ENCODE measurements around the gene ZEB1. TPM values are rescaled to one million over a fixed set of nuclear protein-coding genes. Genes with fewer than 3 reads are reported as not detected.

Gene ZEB1
- total and polyA plus RNA-seq, 2 of the 13 experiments (the other 11 are each of a cell fraction or from before 2014, with no cell fraction given): 9.6 to 18.0 TPM

- Histone ChIP-seq H3K36me3 (replicated peaks in 1 of 2; ENCODE audit: control insufficient read depth in 1 of 2, insufficient read depth in 2 of 2, low read length in 2 of 2) (no peaks in the 10 kb centered on the region), H2AFZ (ENCODE audit: low read length) (no peak overlapping the region), H4K20me1 (ENCODE audit: insufficient read depth, low read length) (no peaks in the 10 kb centered on the region), H3K9me3 (ENCODE audit: low read length) (no peaks in the 10 kb centered on the region), H3K4me1 (ENCODE audit: insufficient read depth, low read length) (no peaks in the 10 kb centered on the region), H3K4me2 (ENCODE audit: low read depth, low read length) (no peak overlapping the region), H3K4me3 (replicated peaks in 1 of 3; ENCODE audit: insufficient read depth in 1 of 3, low read depth in 2 of 3, low read length in 3 of 3) (no peak overlapping the region), H3K27me3 (ENCODE audit: control insufficient read depth in 1 of 2, insufficient read depth in 2 of 2, low read length in 2 of 2) (no peaks in the 10 kb centered on the region), H3K9ac (ENCODE audit: insufficient read depth, low read depth, low read length) (no peak overlapping the region), H3K27ac (ENCODE audit: extremely low read length, insufficient read depth, low read length) (no peak overlapping the region), H3K79me2 (ENCODE audit: insufficient read depth, low read length) (peaks cover 8% of the 10 kb centered on the region)
- in situ Hi-C loops (cut with HindIII; ENCODE audit: extremely low pct_ligation_motif_present, low pct_unique_long_range_greater_than_20kb) (no loop called here), intact Hi-C loops (cut with micrococcal nuclease; ENCODE audit: unreplicated experiment) (no loop called here)
- FAIRE-seq: no peak
- ChIA-PET POLR2A (no interaction called here), CTCF (ENCODE audit: low intra/inter-chr PET ratio, low total read pairs) (no interaction called here)
- no peak for TF ChIP-seq RORA (CRISPR knock-in tag; IDR thresholded peaks at IDR 0.05)
- TF ChIP-seq ZNF720 (CRISPR knock-in tag; IDR thresholded peaks at IDR 0.05): no peak
- TF ChIP-seq, protein P1, sequence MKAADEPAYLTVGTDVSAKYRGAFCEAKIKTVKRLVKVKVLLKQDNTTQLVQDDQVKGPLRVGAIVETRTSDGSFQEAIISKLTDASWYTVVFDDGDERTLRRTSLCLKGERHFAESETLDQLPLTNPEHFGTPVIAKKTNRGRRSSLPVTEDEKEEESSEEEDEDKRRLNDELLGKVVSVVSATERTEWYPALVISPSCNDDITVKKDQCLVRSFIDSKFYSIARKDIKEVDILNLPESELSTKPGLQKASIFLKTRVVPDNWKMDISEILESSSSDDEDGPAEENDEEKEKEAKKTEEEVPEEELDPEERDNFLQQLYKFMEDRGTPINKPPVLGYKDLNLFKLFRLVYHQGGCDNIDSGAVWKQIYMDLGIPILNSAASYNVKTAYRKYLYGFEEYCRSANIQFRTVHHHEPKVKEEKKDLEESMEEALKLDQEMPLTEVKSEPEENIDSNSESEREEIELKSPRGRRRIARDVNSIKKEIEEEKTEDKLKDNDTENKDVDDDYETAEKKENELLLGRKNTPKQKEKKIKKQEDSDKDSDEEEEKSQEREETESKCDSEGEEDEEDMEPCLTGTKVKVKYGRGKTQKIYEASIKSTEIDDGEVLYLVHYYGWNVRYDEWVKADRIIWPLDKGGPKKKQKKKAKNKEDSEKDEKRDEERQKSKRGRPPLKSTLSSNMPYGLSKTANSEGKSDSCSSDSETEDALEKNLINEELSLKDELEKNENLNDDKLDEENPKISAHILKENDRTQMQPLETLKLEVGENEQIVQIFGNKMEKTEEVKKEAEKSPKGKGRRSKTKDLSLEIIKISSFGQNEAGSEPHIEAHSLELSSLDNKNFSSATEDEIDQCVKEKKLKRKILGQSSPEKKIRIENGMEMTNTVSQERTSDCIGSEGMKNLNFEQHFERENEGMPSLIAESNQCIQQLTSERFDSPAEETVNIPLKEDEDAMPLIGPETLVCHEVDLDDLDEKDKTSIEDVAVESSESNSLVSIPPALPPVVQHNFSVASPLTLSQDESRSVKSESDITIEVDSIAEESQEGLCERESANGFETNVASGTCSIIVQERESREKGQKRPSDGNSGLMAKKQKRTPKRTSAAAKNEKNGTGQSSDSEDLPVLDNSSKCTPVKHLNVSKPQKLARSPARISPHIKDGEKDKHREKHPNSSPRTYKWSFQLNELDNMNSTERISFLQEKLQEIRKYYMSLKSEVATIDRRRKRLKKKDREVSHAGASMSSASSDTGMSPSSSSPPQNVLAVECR (CRISPR knock-in tag; IDR thresholded peaks at IDR 0.05; ENCODE audit: borderline replicate concordance): no peak
- no peak for TF ChIP-seq YEATS4 (CRISPR knock-in tag; IDR thresholded peaks at IDR 0.05; ENCODE audit: borderline replicate concordance)
- TF ChIP-seq CREBL2 (CRISPR knock-in tag; IDR thresholded peaks at IDR 0.05; ENCODE audit: borderline replicate concordance): no peak
- TF ChIP-seq ZNF746 (CRISPR knock-in tag; IDR thresholded peaks at IDR 0.05): no peak
- no peak for TF ChIP-seq ZKSCAN8 (CRISPR knock-in tag; IDR thresholded peaks at IDR 0.05; ENCODE audit: borderline replicate concordance)
- TF ChIP-seq ZNF704 (CRISPR knock-in tag; IDR thresholded peaks at IDR 0.05; ENCODE audit: borderline replicate concordance): no peak
- no peak for TF ChIP-seq KLF12 (CRISPR knock-in tag; IDR thresholded peaks at IDR 0.05; ENCODE audit: borderline replicate concordance)
- no peak for TF ChIP-seq HOXA9 (CRISPR knock-in tag; IDR thresholded peaks at IDR 0.05; ENCODE audit: borderline replicate concordance)
- TF ChIP-seq KDM3A (CRISPR knock-in tag; IDR thresholded peaks at IDR 0.05; ENCODE audit: low read depth): no peak
- TF ChIP-seq ZNF484 (CRISPR knock-in tag; IDR thresholded peaks at IDR 0.05; ENCODE audit: borderline replicate concordance, low read depth): no peak
- TF ChIP-seq ZMAT3 (CRISPR knock-in tag; conservative IDR thresholded peaks at IDR 0.05): no peak
- no peak for TF ChIP-seq FOXA3 (CRISPR knock-in tag; IDR thresholded peaks at IDR 0.05)
- 96% methylated on average over 1 of the region's 1 CpG for WGBS (ENCODE audit: low lambda C conversion rate)
- no peak for DNase-seq (ENCODE audit: low spot score)
- BruUV-seq (replicated peaks): no TSS peak
- ATAC-seq: no peak
Measured at GRCh38 chr10:31456468-31456867, 137.5 kb downstream of the ZEB1 start.
